Fibroblast of the aortic adventitia (primary cell): ENCODE results near the gene LIN54. TPM values are rescaled to one million over a fixed set of nuclear protein-coding genes. Genes with fewer than 3 reads are reported as not detected.

ENCODE experiments used
- DNase-seq: peaks from one replicate; pipeline ENCODE4 v3.0.0-alpha.2; 2010; ENCODE audit warnings: low read depth
- H3K4me3 ChIP-seq: 2 replicates; pipeline ENCODE4 v1.5.1; 2011; ENCODE audit warnings: low read depth, mild to moderate bottlenecking, control low read depth, low read length, moderate library complexity
- total RNA-seq: library from RNA; depleted of rRNA; stranded (reverse); fragments of >200 nt; gene quantifications from 2 replicates; pipeline ENCODE4 v1.2.3, GENCODE V29; 2012; ENCODE audit warnings: low replicate concordance
- TF ChIP-seq, protein P1 (sequence below): IDR thresholded peaks from 2 replicates; pipeline ENCODE4 v1.5.1; 2011; ENCODE audit warnings: mild to moderate bottlenecking, low read length, control low read depth, inconsistent platforms; ENCODE audit not compliant: insufficient read depth

The LIN54 gene
- total RNA-seq, 1 donor: 42.5 TPM

DNA sequence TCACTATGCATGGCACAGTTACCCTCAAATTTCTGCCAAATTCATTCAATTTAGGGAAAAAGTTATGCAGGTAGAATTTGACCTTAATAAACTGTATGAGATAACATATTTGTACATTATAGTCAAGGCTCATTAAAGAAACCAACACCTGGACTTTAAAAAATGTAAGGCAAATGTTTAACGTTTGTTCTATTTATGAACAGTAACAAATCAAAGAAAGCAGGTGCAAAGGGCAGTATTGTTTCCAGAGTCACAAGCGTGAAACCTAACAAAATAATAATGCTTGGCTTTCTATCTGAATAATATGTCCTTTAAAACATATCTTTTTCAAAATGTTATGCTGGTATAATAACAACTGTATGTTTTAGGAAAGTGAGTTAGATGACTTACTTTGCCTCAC, 41.2 kb downstream of the LIN54 start:
- no peak for DNase-seq
- TF ChIP-seq, protein P1, sequence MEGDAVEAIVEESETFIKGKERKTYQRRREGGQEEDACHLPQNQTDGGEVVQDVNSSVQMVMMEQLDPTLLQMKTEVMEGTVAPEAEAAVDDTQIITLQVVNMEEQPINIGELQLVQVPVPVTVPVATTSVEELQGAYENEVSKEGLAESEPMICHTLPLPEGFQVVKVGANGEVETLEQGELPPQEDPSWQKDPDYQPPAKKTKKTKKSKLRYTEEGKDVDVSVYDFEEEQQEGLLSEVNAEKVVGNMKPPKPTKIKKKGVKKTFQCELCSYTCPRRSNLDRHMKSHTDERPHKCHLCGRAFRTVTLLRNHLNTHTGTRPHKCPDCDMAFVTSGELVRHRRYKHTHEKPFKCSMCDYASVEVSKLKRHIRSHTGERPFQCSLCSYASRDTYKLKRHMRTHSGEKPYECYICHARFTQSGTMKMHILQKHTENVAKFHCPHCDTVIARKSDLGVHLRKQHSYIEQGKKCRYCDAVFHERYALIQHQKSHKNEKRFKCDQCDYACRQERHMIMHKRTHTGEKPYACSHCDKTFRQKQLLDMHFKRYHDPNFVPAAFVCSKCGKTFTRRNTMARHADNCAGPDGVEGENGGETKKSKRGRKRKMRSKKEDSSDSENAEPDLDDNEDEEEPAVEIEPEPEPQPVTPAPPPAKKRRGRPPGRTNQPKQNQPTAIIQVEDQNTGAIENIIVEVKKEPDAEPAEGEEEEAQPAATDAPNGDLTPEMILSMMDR: no peak
- H3K4me3 ChIP-seq: no peak overlapping the region

DNA sequence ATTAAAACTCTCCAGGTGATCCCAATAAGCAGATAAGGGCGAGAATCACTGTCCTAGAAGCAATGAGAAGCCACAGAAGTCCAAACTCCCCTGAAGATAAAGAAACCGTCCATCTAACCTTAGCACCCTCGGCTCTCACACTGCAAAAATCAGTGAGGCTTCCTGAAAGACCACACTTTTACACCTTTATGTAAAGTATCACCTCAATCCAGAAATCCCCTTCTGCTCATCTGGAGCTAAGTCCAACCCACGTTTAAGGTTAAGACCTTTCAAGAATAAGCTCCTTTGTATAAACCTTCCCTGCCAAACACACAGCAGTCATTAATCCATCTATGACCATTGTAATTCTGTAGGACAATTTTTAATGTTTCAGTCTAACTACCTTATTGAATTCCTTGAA, 41.7 kb downstream of the LIN54 start:
- DNase-seq: no peak
- TF ChIP-seq, protein P1: no peak
- no peak overlapping the region for H3K4me3 ChIP-seq

DNA sequence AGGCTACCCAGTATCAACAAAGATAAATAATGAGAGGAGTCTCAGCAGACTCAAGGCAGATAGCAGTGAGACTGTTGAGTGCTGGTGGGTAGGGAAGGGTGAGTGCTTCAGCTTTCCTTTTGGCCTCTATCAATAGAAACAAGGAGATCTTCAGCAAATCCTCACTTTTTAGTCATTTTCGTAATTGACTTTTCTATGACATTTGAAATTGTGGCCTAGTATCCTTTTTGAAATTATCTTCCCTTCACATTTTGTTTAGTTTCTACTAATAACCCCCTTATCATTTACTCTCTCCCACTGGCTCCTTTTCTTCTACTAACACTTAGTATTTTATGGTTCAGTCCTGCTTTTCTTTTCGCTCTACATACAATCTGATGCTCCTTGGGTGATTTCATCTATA, 44.9 kb downstream of the LIN54 start:
- H3K4me3 ChIP-seq: no peak overlapping the region
- no peak for DNase-seq
- TF ChIP-seq, protein P1: no peak

DNA sequence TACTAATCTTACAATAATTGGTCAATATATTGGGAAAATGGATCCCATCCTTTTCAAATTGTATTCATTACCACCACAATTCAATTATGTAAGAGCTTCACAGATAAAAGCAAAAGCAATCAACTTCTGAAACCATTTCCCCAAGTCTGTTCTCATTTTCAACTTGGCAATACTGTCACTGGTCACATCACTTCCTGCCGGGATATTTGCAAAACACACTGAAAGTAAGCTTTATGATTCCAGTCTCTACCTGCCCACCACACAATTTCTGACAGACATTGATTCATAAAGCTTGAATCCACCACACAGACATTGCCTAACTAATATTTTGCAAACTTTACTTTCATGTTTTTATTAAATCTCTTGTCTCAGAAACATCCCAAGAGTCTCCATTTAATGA, 53.6 kb downstream of the LIN54 start:
- DNase-seq: no peak
- TF ChIP-seq, protein P1: no peak
- no peak overlapping the region for H3K4me3 ChIP-seq

DNA sequence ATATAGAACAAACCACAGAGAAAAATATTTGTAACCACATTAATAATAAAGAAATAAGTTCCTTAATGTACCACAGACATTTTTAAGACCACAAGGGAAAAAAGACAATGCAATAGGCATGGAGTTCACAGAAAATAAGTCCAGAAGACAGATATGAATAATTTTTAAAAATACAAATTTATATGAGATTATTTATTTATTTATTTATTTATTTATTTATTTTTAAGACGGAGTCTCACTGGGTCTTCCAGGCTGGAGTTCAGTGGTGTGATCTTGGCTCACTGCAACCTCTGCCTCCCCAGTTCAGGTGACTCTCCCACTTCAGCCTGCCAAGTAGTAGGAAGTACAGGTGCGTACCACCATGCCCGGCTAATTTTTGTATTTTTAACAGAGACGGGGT, 56.4 kb downstream of the LIN54 start:
- H3K4me3 ChIP-seq: no peak overlapping the region
- peak; percentile 1 for DNase-seq
- TF ChIP-seq, protein P1: no peak

- TF ChIP-seq, protein P1: no peak
- DNase-seq: peak; percentile 1
- H3K4me3 ChIP-seq: no peak overlapping the region
These were observed 59.4 kb downstream of the LIN54 start for GRCh38 chr4:82951196-82951595.

- peak; percentile 43 for DNase-seq
- no peak overlapping the region for H3K4me3 ChIP-seq
- TF ChIP-seq, protein P1: no peak
These were observed 61.9 kb downstream of the LIN54 start for GRCh38 chr4:82948647-82949204.
